Upper lobe of left lung (tissue), 4 donors: Measurements from ENCODE around the gene CRY1.

Experiments
- EP300 ChIP-seq, 4 donors: sonication (generic); formaldehyde crosslinking; IDR thresholded peaks; one replicate each; pipeline ENCODE4 v1.5.1; 2017; ENCODE audit warnings: antibody characterized with exemption in 4 of 4, control low read depth in 2 of 4
- POLR2A ChIP-seq, 4 donors: fragments of 450-650 bp; IDR thresholded peaks; one replicate each; pipeline ENCODE4 v1.5.1; 2016 to 2017; ENCODE audit warnings: antibody characterized with exemption in 4 of 4, mild to moderate bottlenecking in 2 of 4
- POLR2AphosphoS5 ChIP-seq, 2 donors: sonication (generic); formaldehyde crosslinking; IDR thresholded peaks; one replicate each; pipeline ENCODE4 v1.5.1; 2017; ENCODE audit warnings: antibody characterized with exemption in 2 of 2
- TF ChIP-seq, protein P1 (sequence below), 6 experiments: fragments of 450-650 bp in 4 of 6; fragments of 200-600 bp in 2 of 6; sonication (generic) in 2 of 6; IDR thresholded peaks; one replicate each; pipeline ENCODE4 v1.5.1; 2016 to 2019; ENCODE audit warnings: antibody characterized with exemption in 6 of 6

DNA sequence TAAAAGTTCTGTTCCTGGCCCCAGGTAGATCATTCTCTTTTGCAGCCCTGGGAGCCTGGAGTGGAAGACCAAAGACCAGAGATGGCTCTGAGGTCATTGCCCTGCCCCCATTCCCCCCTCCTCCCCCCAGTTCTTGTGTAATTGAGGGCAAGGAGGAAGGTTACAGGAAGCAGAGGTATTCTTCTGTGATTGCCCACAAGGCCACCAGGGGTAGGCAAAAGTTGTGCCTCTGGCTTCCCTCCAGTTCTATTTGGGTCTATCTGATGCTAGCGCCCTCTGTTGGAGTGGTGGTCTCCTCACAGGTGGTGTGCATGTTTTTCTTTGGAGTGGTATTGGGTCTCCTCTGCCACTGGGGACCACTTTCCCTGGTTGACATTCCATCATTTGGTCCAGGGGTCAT lies 41.2 kb upstream of the CRY1 start:
- TF ChIP-seq, protein P1, sequence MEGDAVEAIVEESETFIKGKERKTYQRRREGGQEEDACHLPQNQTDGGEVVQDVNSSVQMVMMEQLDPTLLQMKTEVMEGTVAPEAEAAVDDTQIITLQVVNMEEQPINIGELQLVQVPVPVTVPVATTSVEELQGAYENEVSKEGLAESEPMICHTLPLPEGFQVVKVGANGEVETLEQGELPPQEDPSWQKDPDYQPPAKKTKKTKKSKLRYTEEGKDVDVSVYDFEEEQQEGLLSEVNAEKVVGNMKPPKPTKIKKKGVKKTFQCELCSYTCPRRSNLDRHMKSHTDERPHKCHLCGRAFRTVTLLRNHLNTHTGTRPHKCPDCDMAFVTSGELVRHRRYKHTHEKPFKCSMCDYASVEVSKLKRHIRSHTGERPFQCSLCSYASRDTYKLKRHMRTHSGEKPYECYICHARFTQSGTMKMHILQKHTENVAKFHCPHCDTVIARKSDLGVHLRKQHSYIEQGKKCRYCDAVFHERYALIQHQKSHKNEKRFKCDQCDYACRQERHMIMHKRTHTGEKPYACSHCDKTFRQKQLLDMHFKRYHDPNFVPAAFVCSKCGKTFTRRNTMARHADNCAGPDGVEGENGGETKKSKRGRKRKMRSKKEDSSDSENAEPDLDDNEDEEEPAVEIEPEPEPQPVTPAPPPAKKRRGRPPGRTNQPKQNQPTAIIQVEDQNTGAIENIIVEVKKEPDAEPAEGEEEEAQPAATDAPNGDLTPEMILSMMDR (IDR thresholded peaks at IDR 0.05) = no peak
- no peak for TF ChIP-seq POLR2A (IDR thresholded peaks at IDR 0.05)
- TF ChIP-seq POLR2AphosphoS5 (IDR thresholded peaks at IDR 0.05) = no peak
- no peak for TF ChIP-seq EP300 (IDR thresholded peaks at IDR 0.05)
